Nephron progenitor cell (in vitro differentiated cells): Measurements from ENCODE around the gene HP1BP3.
"Not testable (repeated sequence)": the region's sequence is repeated elsewhere in the genome, so short reads cannot be mapped to it uniquely, and the experiment has no call there.

Source experiments
- DNase-seq: peaks from one replicate; pipeline ENCODE4 v3.0.0; 2021
- H3K27ac Mint-ChIP-seq: 2 replicates; pipeline ENCODE4 v1.8.0; 2021; ENCODE audit warnings: mild to moderate bottlenecking, moderate library complexity, mixed read lengths
- H3K27me3 Mint-ChIP-seq: 2 replicates; pipeline ENCODE4 v1.8.0; 2021; ENCODE audit warnings: mild to moderate bottlenecking, low read depth, mixed read lengths; ENCODE audit not compliant: poor library complexity
- H3K36me3 Mint-ChIP-seq: 2 replicates; pipeline ENCODE4 v1.8.0; 2021; ENCODE audit warnings: low read depth, mixed read lengths
- H3K4me1 Mint-ChIP-seq: 2 replicates; pipeline ENCODE4 v1.8.0; 2021; ENCODE audit warnings: mixed read lengths
- H3K4me3 Mint-ChIP-seq: 2 replicates; pipeline ENCODE4 v1.8.0; 2021; ENCODE audit warnings: mild to moderate bottlenecking, moderate library complexity, mixed read lengths
- H3K9me3 Mint-ChIP-seq: 2 replicates; pipeline ENCODE4 v1.8.0; 2021; ENCODE audit warnings: mild to moderate bottlenecking, moderate library complexity, mixed read lengths
- TF ChIP-seq, protein P1 (sequence below): fragments of 200-600 bp; sonication (generic); IDR thresholded peaks from 2 replicates; pipeline ENCODE4 v1.5.0; 2021; ENCODE audit warnings: antibody characterized with exemption

The HP1BP3 gene

DNA sequence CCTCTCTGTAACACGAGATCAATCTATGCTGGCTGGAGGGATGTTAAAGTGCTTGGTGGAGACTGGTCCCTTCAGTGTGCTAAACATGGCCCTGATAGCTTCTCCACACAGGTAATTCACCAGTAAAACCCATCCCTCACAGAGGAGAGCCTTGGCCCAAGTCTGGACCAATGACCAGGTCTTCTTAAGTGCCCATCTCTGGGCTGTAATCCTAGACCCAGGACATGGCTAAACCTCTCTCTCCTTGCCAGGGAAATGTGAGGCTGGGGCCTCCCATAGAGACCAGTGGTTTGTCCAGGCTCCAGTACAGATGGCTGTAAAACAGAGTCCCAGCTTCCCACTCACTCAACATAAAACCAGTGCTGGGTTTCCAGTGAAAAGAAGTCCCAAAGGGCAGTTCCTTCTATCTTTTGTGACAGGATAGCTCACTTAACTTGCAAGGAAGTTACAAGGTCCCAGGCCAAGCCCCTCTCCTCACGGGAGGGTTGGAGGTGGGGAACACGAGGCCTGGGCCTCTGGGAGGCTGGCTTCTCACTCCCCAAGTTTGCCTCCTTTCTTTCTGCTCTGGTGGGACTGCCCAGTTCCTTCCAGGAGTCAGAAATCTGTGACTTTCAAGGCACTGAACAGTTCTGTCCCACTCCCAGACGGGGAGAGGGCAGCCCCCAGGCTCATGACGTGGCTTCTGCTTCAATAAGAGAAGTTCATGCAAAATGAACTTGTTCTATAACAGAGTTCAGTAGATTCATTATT is 67.1 kb downstream of the HP1BP3 start:
- Mint-ChIP-seq H3K9me3 (no peaks in the 10 kb centered on the region), H3K4me1 (peaks cover 24% of the 10 kb centered on the region), H3K27me3 (peaks cover 38% of the 10 kb centered on the region), H3K36me3 (no peaks in the 10 kb centered on the region), H3K27ac (no peak overlapping the region), H3K4me3 (peak overlapping the region; percentile 44)
- TF ChIP-seq, protein P1, sequence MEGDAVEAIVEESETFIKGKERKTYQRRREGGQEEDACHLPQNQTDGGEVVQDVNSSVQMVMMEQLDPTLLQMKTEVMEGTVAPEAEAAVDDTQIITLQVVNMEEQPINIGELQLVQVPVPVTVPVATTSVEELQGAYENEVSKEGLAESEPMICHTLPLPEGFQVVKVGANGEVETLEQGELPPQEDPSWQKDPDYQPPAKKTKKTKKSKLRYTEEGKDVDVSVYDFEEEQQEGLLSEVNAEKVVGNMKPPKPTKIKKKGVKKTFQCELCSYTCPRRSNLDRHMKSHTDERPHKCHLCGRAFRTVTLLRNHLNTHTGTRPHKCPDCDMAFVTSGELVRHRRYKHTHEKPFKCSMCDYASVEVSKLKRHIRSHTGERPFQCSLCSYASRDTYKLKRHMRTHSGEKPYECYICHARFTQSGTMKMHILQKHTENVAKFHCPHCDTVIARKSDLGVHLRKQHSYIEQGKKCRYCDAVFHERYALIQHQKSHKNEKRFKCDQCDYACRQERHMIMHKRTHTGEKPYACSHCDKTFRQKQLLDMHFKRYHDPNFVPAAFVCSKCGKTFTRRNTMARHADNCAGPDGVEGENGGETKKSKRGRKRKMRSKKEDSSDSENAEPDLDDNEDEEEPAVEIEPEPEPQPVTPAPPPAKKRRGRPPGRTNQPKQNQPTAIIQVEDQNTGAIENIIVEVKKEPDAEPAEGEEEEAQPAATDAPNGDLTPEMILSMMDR: no peak
- DNase-seq: no peak

DNA sequence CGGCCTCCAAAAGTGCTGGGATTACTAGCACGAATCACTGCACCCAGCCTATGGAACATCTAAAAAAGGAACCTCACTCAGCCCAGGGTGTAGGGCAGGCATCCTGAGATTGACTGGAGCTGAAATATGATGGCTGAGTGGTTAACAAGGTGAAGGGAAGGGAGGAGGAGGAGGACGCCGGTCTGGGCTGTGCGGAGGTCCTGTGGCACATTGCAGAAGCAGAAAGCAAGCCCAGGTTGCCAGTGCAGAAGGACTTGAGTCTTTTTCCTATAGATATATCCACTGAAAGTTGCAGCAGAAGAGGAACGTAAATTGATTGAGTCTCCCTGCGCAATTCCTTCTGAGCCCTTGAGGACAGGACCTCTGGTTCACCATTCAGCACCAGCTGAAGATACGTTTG is 67.8 kb downstream of the HP1BP3 start:
- Mint-ChIP-seq H3K36me3 (no peaks in the 10 kb centered on the region), H3K4me3 (peak overlapping the region; percentile 45), H3K4me1 (peaks cover 24% of the 10 kb centered on the region), H3K27me3 (peaks cover 35% of the 10 kb centered on the region), H3K9me3 (no peaks in the 10 kb centered on the region), H3K27ac (no peak overlapping the region)
- no peak for DNase-seq
- TF ChIP-seq, protein P1: no peak

DNA sequence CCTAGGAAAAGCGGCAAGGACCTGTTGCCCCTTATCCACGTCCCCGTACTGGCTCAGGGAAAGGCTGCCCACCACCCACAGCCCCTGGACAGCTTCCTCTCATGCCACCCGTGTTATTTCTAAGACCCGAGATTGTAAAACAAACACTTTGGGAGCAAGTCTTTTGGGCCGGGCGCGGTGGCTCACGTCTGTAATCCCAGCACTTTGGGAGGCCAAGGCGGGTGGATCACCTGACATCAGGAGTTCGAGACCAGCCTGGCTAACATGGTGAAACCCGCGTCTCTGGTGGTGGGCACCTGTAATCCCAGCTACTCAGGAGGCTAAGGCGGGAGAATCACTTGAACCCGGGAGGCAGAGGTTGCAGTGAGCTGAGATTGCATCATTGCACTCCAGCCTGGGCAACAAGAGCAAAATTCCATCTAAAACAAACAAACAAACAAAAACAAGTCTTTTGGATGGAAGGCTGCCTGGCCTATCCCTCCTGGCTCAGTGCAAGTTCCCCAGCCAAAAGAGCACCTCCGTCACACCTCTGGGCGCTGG is 68.7 kb downstream of the HP1BP3 start:
- Mint-ChIP-seq H3K4me1 (peaks cover 24% of the 10 kb centered on the region), H3K27me3 (peaks cover 35% of the 10 kb centered on the region), H3K4me3 (peak overlapping the region; percentile 74)
- not testable (repeated sequence) for H3K9me3 Mint-ChIP-seq, H3K27ac Mint-ChIP-seq, H3K36me3 Mint-ChIP-seq, DNase-seq

DNA sequence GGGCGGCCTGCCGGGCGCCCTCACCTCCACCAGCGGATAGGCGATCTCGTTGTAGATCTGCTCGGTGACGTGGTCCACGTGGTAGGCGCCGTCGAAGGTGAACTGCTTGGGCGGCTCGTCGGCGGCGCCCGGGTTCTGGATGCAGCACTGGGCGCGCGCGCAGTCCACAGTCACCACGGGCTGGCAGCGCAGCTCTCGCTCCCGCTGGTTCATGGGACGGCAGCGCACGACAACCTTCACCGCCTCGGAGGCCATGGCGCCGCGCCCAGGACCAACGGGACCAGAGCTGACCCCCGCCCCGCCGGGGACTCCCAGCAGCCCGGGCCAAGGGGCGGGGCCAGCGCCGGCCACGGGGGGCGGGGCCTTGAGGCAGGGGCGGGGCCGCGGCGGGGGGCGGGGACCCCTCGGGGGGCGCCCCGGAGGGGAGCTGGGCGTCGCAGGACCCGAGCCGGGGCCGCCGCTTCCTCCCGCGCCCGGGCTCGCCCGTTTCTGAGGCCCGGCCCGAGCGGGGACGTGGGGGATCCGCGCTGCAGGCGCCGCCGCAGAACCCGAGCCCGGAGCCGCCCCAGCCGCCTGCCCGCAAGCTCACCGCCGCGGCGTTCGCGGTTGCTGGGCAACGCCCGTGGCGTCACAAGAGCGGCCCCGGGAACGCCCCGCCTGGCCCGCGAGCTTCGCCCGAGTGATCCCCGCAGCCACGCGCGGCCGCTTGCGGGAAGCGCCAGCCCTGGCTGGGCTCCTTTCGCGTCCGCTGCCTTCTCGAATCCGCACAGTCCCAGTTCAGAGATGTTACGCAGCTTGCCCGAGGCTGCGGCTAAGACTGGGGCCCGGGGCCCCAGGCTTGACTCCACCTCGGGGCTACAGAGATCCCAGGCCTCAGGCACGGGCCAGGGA is 69.4 kb downstream of the HP1BP3 start, which contains the start of gene KIF17:
Gene KIF17 (minus strand): TSS at position 556 of the 891 bp plus-strand sequence. CDS start 301 bp downstream, at position 255.
- DNase-seq: peak; percentile 88
- Mint-ChIP-seq H3K27ac (no peak within 1 kb of the TSS), H3K27me3 (peaks cover 35% of the 10 kb centered on the region), H3K36me3 (no peaks in the 10 kb centered on the region), H3K4me1 (peaks cover 24% of the 10 kb centered on the region), H3K9me3 (no peaks in the 10 kb centered on the region), H3K4me3 (peak within 1 kb of the TSS; percentile 77)
- TF ChIP-seq, protein P1: no peak

DNA sequence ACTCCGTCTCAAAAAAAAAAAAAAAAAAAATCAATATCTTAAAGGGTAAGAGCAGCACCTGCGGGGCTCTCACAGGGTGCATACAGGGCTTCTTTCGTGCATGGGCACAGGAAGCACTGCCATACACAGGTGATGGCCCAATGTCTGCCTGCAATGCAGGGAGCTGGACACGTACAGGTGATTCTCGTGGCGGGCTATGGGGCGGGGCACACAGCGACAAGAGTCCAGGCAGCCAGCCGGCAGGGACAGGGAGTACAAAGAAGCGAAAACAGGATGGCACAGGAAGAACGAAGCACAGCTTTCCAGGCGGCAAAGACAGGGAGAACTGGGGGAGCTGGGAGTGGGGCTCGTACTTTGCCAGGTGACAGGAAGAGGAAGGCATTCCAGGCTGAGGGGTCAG is 70.9 kb downstream of the HP1BP3 start:
- Mint-ChIP-seq H3K27me3 (peaks cover 33% of the 10 kb centered on the region), H3K4me3 (peak overlapping the region; percentile 77), H3K4me1 (peaks cover 26% of the 10 kb centered on the region), H3K36me3 (no peaks in the 10 kb centered on the region), H3K9me3 (no peaks in the 10 kb centered on the region), H3K27ac (no peak overlapping the region)
- TF ChIP-seq, protein P1: no peak
- DNase-seq: no peak

DNA sequence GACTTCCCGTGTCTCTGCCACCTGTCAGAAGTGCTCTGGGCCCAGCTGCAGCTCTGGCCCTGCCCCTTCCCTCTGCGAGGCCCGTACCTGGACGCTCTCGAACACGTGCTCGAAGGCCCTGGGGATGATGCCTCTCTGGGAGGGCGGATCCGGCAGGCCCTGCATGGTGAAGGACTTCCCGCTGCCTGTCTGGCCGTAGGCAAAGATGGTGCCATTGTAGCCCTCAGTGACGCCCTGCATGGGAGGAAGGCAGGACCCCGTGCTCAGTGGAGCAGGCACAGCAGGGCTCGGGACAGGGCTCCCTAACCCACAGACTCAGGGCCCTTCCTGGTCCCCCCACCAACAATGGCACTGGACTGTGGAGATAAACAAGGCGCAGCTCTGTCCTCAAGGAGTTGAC is 71.7 kb downstream of the HP1BP3 start:
- no peak overlapping the region for H3K27ac Mint-ChIP-seq
- no peaks in the 10 kb centered on the region for H3K36me3 Mint-ChIP-seq
- H3K4me3 Mint-ChIP-seq: no peak overlapping the region
- peaks cover 32% of the 10 kb centered on the region for H3K27me3 Mint-ChIP-seq
- H3K9me3 Mint-ChIP-seq: no peaks in the 10 kb centered on the region
- peaks cover 33% of the 10 kb centered on the region for H3K4me1 Mint-ChIP-seq
- TF ChIP-seq, protein P1: no peak
- DNase-seq: no peak
